GM18511 (cell line): ENCODE results near the gene CFAP251.
"Not testable (repeated sequence)": the region's sequence is repeated elsewhere in the genome, so short reads cannot be mapped to it uniquely, and the experiment has no call there.

ENCODE experiments used
- ATAC-seq: cut with Tn5 transposase; IDR thresholded peaks from one replicate; pipeline ENCODE4 v1.9.1; 2021; ENCODE audit warnings: mild to moderate bottlenecking, moderate library complexity; ENCODE audit not compliant: unreplicated experiment

Gene CFAP251

DNA sequence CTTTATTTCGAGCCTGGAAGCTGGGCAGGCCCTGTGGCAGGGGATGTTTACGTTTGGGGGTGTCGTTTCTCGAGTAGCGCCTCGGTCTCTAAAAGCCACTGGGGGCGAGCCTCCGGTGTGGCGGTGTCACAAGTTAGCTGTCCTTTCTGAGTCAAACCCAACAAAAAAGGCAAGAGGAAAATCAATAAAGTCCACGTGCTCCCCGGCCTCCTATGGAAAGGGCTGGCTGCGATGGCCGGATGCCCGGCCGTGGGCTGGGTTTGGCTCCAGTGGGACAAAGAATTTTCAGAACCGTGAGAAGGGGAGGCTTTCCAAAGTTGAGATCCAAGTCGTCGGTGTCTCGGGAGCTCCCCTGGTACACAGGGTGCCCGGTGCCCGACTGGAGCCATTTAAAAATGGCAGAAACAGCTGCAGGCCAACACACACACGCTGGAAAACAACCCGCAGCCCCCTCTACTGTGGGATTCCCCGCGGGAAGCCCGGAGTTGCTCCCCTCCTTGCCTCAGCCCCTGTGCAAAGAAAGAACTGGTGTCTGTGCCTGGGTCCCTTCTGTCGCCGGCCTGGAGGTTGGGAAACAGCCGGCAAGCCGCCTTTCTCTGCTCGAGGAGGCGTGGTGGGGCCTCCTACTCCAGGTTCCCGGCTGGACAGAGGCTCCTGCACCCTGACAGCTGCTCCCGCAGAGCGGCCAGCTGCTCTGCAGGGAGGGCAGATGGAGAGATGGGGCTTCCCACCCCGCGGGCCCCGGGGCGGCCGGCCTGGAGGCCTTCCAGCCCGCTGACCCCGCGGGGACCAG is 105.1 kb downstream of the CFAP251 start:
- ATAC-seq = peak; percentile 19

DNA sequence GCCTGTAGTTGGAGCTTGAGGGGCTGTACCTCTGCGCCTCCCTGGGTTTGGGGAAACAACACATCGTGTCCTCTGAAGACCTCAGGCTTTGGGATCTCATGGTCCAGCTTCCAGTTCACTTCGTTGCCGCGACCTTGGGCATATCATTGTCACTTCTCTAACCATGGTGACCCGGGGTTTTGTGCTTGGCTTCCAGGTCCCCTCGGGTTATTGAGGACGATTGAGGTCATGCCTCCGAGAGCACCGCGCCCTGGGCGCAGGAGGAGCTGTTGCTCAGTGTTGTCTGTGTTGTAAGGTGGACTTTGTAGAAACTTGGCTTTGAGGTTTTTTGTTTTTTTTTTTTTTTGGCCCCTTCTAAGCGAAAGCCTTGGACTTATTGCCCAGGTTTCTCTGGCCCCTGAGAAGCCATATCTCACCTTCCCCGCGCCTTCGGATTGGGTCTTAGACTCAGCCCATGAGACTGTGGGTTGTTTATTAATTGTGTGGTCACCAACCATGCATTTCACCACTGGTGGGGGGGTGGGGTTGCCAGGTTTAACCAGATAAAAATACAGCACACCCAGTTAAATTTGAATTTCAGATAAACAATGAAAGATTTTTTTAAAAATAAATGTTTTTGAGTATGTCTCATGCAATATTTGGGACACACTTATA is 105.9 kb downstream of the CFAP251 start:
- peak; percentile 50 for ATAC-seq

GRCh38 chr12:122026706-122027333 is 108.4 kb downstream of the CFAP251 start:
- ATAC-seq = no peak

DNA sequence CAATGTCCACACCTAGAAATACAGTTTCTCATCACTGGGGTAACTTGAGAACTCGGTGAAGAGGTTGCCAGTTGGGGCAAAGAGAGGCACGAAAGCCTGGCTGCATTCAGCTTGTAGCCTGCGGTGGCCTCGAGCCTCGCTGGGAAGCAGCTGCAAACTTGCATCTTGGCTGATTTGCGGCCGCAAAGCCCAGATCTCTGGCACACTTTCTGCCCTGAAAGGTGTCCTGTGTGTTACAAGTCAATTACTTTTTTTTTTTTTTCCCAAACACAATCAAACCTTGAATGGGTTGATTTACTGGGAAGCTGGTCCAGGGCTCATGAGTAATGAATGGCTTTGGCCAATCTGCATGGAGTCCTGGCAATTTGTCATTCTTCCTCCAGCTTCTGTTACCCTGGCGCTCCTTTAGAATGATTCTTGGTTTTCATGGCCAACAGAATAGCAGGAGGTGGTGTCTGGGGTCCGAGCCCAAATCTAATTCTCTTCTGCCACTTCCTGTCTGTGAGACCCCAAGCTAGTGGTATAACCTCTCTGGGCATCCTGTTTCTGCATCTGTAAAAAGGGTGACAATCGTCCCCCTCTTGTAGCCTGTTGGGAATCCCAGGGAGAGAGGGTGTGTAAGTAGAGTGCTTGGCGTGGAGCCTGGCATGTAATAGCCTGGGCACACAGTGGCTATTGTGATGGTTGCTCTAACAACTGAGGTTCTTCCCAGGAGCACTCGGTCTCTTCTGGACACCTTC is 109.9 kb downstream of the CFAP251 start:
- ATAC-seq = no peak

GRCh38 chr12:122028905-122029560 is 110.6 kb downstream of the CFAP251 start:
- ATAC-seq = peak; percentile 65

GRCh38 chr12:122029620-122030423 is 111.4 kb downstream of the CFAP251 start:
- peak; percentile 12 for ATAC-seq

- ATAC-seq = no peak
Measured at GRCh38 chr12:122030424-122031035, 112.1 kb downstream of the CFAP251 start.

DNA sequence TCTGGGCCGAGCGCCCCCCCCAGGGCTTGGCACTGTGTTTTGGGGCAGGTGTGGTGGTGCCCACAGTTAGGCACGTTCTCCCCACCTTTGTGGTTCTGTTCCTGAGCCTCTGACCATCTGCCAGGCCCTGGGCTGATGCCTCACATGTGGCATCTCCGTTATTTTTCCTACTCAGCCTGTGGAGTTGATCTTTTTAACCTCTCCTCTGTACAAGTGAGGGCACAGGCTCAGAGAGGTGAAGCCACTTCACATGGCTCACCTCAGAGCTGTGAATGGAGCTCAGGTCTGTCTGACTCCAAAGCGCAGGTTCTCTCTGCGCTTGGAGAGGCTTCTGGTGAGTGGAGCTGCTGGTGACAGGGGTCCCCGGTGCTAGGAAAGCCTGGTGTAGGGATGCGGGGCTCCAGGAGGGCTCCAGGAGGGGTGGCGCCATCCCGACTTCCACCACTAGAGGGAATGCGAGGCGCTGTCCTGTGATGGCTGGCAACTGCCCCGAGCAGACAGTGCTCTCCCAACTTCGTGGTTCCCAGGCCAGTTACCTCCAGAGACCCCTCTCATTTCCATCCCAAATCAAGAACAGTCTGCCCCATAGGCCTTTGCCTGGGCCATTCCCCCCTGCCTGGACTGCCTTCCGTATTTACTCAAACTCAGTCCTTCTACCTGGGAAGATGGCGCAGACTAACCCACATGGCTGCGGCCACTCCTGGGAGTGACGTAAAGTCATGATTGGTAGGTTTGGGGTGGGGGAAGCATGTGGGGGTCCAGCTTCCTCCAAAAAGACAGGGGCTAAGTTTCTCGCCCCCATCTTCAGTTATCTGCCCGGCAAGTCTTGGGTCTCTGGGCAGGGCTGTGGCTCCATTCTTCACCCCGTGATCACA is 113.2 kb downstream of the CFAP251 start:
- no peak for ATAC-seq

DNA sequence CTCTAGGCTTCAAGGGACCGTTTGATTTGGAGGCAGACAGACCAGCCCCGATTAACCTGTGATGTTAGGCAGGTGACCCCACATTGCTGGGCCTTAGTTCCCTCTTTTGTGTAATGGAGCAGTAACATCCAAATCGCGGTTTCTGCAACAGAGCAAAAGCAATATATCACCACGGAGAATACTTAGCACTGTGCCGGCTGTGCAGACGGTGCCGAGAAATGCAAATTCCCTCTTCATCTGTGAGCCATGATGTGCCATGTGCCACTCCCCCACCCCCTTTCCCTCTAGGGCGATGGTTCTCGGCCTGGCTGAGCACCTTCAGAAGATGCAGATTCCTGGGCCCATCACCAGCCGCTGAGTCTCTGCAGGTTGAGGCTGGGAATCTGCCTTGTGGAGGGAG is 114.2 kb downstream of the CFAP251 start:
- no peak for ATAC-seq

DNA sequence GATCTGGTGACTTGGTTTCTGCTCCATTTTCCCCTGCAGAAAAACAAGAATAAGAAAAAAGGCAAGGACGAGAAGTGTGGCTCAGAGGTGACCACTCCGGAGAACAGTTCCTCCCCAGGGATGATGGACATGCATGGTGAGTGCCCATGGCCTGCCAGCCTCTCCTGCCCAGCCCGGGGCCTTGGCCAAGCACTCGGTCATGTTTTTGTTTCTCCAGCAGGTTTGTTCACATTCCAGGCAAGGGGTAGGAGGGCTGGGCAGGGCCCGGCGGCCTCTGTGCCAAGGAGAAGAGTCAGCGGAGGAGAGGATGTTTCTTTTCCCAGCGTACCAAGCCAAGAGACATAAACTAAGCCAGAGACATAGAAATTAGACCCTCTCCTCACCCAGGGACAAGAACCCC is 116.9 kb downstream of the CFAP251 start:
- no peak for ATAC-seq

DNA sequence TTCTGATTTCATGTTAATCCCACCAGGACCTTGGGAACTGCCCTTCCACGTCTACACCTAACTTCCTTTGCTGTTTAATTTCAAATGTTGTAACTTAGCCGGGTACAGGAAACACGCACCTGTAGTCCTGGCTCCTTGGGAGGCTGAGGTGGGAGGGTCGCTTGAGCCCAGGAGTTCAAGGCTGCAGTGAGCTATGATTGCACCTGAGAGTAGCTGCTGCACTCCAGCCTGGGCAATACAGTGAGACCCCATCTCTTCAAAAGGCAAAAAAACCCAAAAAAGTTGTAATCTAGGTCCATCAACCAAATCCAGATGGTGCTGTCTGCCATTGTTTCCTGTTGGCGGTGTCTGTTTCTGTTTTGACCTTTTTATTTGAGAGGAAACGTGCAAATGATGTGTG is 117.8 kb downstream of the CFAP251 start:
- ATAC-seq = no peak

GRCh38 chr12:122040579-122041386 is 122.4 kb downstream of the CFAP251 start:
- no peak for ATAC-seq

DNA sequence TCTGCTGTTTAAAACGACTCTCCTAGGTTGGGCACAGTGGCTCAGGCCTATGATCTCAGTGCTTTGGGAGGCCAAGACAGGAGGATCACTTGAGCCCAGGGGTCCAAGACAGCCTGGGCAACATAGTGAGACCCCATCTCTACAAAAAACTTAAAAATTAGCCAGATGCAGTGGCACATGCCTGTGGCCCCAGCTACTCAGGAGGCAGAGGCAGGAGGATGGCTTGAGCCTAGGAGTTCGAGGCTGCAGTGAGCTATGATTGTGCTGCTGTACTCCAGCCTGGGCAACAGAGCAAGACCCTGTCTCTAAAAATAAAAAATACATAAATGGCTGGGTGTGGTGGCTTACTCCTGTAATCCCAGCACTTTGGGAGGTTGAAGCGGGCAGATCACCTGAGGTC is 123.1 kb downstream of the CFAP251 start:
- not testable (repeated sequence) for ATAC-seq

DNA sequence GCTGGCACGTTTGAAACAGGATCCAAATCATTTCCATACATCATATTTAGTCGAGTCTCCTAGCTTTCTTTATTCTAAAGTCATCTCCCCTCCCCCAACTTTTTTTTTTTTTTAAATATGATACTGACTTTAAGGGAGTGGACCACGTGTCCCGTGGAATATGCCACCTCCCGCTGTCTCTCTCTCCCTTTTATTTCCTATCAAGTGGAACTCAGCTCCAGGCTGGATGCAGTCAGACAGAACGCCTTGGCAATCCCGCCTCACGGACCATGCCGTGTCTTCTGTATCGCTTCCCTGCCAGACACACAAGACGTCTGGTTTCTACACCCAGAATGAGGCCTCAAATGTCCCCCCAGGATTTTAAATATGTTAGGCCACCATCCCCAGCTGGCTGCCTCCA is 124.5 kb downstream of the CFAP251 start:
- ATAC-seq = no peak

DNA sequence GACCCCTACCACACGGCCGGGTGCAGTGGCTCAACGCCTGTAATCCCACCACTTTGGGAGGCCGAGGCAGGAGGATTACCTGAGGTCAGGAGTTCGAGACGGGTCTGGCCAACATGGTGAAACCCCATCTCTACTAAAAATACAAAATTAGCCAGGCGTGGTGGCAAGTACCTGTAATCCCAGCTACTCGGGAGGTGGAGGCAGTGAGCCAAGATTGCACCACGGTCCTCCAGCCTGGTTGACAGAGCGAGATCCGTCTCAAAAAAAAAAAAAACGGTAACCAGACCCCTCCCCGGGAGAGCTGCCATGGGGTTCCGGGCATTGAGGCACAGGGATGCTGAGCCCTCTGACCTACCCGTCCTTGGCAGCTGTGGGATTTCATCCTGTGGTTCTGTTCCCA is 125.1 kb downstream of the CFAP251 start:
- ATAC-seq = no peak

GRCh38 chr12:122045262-122045661 is 126.9 kb downstream of the CFAP251 start:
- no peak for ATAC-seq

DNA sequence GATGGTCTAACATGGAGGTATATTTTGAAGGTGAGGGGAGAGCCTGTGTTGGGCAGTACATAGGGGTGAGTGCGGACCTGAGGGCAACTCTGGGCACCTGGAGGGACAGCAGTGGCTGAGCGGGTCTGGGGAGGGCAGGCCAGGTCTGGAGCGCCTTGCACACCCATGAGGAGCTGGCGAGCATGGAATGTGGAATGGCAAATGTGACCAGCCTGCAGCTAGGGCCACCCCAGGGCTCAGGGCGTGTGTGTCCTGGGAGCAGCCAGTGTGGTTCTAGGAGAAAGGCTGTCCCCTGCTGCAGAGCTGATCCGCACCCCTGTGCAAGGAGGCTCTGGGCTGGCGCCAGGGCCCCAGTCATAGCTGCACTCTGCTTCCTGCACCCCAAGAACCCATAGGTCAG is 127.8 kb downstream of the CFAP251 start:
- no peak for ATAC-seq

GRCh38 chr12:122048151-122048550 is 129.8 kb downstream of the CFAP251 start:
- no peak for ATAC-seq
